Measurements from ENCODE around the gene CD69. TPM values are rescaled to one million over a fixed set of nuclear protein-coding genes. Genes with fewer than 3 reads are reported as not detected.

Gene CD69
- total and polyA plus RNA-seq, 2 donors: 90.9 to 222 TPM

- DNase-seq (ENCODE audit: low read depth in 6 of 9, low spot score in 9 of 9): peak in 2 of 9 donors; percentile 57 to 83
- peaks cover 6 to 31% of the 10 kb centered on the region in 2 donors for H3K4me1 ChIP-seq (ENCODE audit: control insufficient read depth in 2 of 2, insufficient read depth in 2 of 2, low read length in 2 of 2)
- H3K27ac ChIP-seq (ENCODE audit: low read depth in 1 of 2, low read length in 1 of 2): peak overlapping the region; percentile 84 to 94
Observed at GRCh38 chr12:9761419-9761781, 699 bp upstream of the CD69 start.

GRCh38 chr12:9760120-9760519 lies 581 bp downstream of the CD69 start:
- H3K9me3 ChIP-seq (ENCODE audit: control insufficient read depth in 2 of 2, insufficient read depth in 1 of 2, low read length in 1 of 2): no peaks in the 10 kb centered on the region
- peak overlapping the region; percentile 48 to 60 for H3K4me3 ChIP-seq (ENCODE audit: low read length in 2 of 2)
- peak overlapping the region; percentile 90 to 94 for H3K27ac ChIP-seq (ENCODE audit: low read depth in 1 of 2, low read length in 1 of 2)
- no peaks in the 10 kb centered on the region for H3K27me3 ChIP-seq (ENCODE audit: control insufficient read depth in 2 of 2, insufficient read depth in 1 of 2, low read length in 1 of 2)
- H3K4me1 ChIP-seq (ENCODE audit: control insufficient read depth in 2 of 2, insufficient read depth in 2 of 2, low read length in 2 of 2): peaks cover 3 to 25% of the 10 kb centered on the region in 2 donors
- peaks cover 3 to 11% of the 10 kb centered on the region in 2 donors for H3K36me3 ChIP-seq (ENCODE audit: control insufficient read depth in 2 of 2, insufficient read depth in 2 of 2, low read length in 1 of 2)
- 18% methylated on average over 1 of the region's 1 CpG for WGBS
- peak in 2 of 9 donors; percentile 35 to 69 for DNase-seq (ENCODE audit: low read depth in 6 of 9, low spot score in 9 of 9)

More at GRCh38 chr12:9761419-9761781, 699 bp upstream of the CD69 start:
- 14% methylated on average over 4 of the region's 4 CpGs for WGBS
- H3K4me3 ChIP-seq (ENCODE audit: low read length in 2 of 2): peak overlapping the region; percentile 48 to 60
- H3K36me3 ChIP-seq (ENCODE audit: control insufficient read depth in 2 of 2, insufficient read depth in 2 of 2, low read length in 1 of 2): no peaks in the 10 kb centered on the region
- H3K27me3 ChIP-seq (ENCODE audit: control insufficient read depth in 2 of 2, insufficient read depth in 1 of 2, low read length in 1 of 2): no peaks in the 10 kb centered on the region
- H3K9me3 ChIP-seq (ENCODE audit: control insufficient read depth in 2 of 2, insufficient read depth in 1 of 2, low read length in 1 of 2): no peaks in the 10 kb centered on the region

GRCh38 chr12:9759694-9760093 lies 1.0 kb downstream of the CD69 start:
- Histone ChIP-seq H3K27me3 (ENCODE audit: control insufficient read depth in 2 of 2, insufficient read depth in 1 of 2, low read length in 1 of 2) (no peaks in the 10 kb centered on the region), H3K36me3 (ENCODE audit: control insufficient read depth in 2 of 2, insufficient read depth in 2 of 2, low read length in 1 of 2) (peaks cover 6 to 15% of the 10 kb centered on the region in 2 donors), H3K4me3 (ENCODE audit: low read length in 2 of 2) (peak overlapping the region; percentile 48 to 60), H3K4me1 (ENCODE audit: control insufficient read depth in 2 of 2, insufficient read depth in 2 of 2, low read length in 2 of 2) (peaks cover 3 to 25% of the 10 kb centered on the region in 2 donors), H3K27ac (ENCODE audit: low read depth in 1 of 2, low read length in 1 of 2) (peak overlapping the region; percentile 19 to 94), H3K9me3 (ENCODE audit: control insufficient read depth in 2 of 2, insufficient read depth in 1 of 2, low read length in 1 of 2) (no peaks in the 10 kb centered on the region)
- WGBS: 10% methylated on average over 1 of the region's 1 CpG
- DNase-seq (ENCODE audit: low read depth in 6 of 9, low spot score in 9 of 9): peak in 1 of 9 donors; percentile 47

GRCh38 chr12:9758119-9758518 lies 2.6 kb downstream of the CD69 start:
- Histone ChIP-seq H3K9me3 (ENCODE audit: control insufficient read depth in 2 of 2, insufficient read depth in 1 of 2, low read length in 1 of 2) (no peaks in the 10 kb centered on the region), H3K4me1 (ENCODE audit: control insufficient read depth in 2 of 2, insufficient read depth in 2 of 2, low read length in 2 of 2) (peaks cover 0 to 15% of the 10 kb centered on the region in 2 donors), H3K27ac (ENCODE audit: low read depth in 1 of 2, low read length in 1 of 2) (peak overlapping the region; percentile 46 to 89), H3K36me3 (ENCODE audit: control insufficient read depth in 2 of 2, insufficient read depth in 2 of 2, low read length in 1 of 2) (peaks cover 9 to 27% of the 10 kb centered on the region in 2 donors), H3K4me3 (ENCODE audit: low read length in 2 of 2) (peak overlapping the region; percentile 48 to 60), H3K27me3 (ENCODE audit: control insufficient read depth in 2 of 2, insufficient read depth in 1 of 2, low read length in 1 of 2) (no peaks in the 10 kb centered on the region)
- 15% methylated on average over 3 of the region's 3 CpGs for WGBS
- DNase-seq (ENCODE audit: low read depth in 6 of 9, low spot score in 9 of 9): peak in 2 of 9 donors; percentile 24 to 70

GRCh38 chr12:9757433-9758025 lies 3.2 kb downstream of the CD69 start:
- peak in 2 of 9 donors; percentile 28 to 68 for DNase-seq (ENCODE audit: low read depth in 6 of 9, low spot score in 9 of 9)
- Histone ChIP-seq H3K27me3 (ENCODE audit: control insufficient read depth in 2 of 2, insufficient read depth in 1 of 2, low read length in 1 of 2) (no peaks in the 10 kb centered on the region), H3K4me3 (ENCODE audit: low read length in 2 of 2) (peak overlapping the region; percentile 48 to 60), H3K9me3 (ENCODE audit: control insufficient read depth in 2 of 2, insufficient read depth in 1 of 2, low read length in 1 of 2) (no peaks in the 10 kb centered on the region), H3K36me3 (ENCODE audit: control insufficient read depth in 2 of 2, insufficient read depth in 2 of 2, low read length in 1 of 2) (peaks cover 9 to 33% of the 10 kb centered on the region in 2 donors), H3K4me1 (ENCODE audit: control insufficient read depth in 2 of 2, insufficient read depth in 2 of 2, low read length in 2 of 2) (peaks cover 0 to 15% of the 10 kb centered on the region in 2 donors), H3K27ac (ENCODE audit: low read depth in 1 of 2, low read length in 1 of 2) (peak overlapping the region; percentile 78 to 89)
- WGBS: 16% methylated on average over 5 of the region's 5 CpGs

GRCh38 chr12:9756706-9757105 lies 4.0 kb downstream of the CD69 start:
- Histone ChIP-seq H3K36me3 (ENCODE audit: control insufficient read depth in 2 of 2, insufficient read depth in 2 of 2, low read length in 1 of 2) (peaks cover 9 to 34% of the 10 kb centered on the region in 2 donors), H3K9me3 (ENCODE audit: control insufficient read depth in 2 of 2, insufficient read depth in 1 of 2, low read length in 1 of 2) (no peaks in the 10 kb centered on the region), H3K27me3 (ENCODE audit: control insufficient read depth in 2 of 2, insufficient read depth in 1 of 2, low read length in 1 of 2) (no peaks in the 10 kb centered on the region), H3K4me3 (ENCODE audit: low read length in 2 of 2) (peak overlapping the region in 1 of 2 donors; percentile 60), H3K4me1 (ENCODE audit: control insufficient read depth in 2 of 2, insufficient read depth in 2 of 2, low read length in 2 of 2) (peaks cover 2 to 8% of the 10 kb centered on the region in 2 donors), H3K27ac (ENCODE audit: low read depth in 1 of 2, low read length in 1 of 2) (peak overlapping the region in 1 of 2 donors; percentile 59)
- no peak for DNase-seq (ENCODE audit: low read depth in 6 of 9, low spot score in 9 of 9)
- 83% methylated on average over 5 of the region's 5 CpGs for WGBS

- H3K27ac ChIP-seq (ENCODE audit: low read depth in 1 of 2, low read length in 1 of 2): peak overlapping the region in 1 of 2 donors; percentile 70
- peak overlapping the region; percentile 5 to 42 for H3K4me3 ChIP-seq (ENCODE audit: low read length in 2 of 2)
- no peaks in the 10 kb centered on the region for H3K9me3 ChIP-seq (ENCODE audit: control insufficient read depth in 2 of 2, insufficient read depth in 1 of 2, low read length in 1 of 2)
- no peaks in the 10 kb centered on the region for H3K27me3 ChIP-seq (ENCODE audit: control insufficient read depth in 2 of 2, insufficient read depth in 1 of 2, low read length in 1 of 2)
- no peak for DNase-seq (ENCODE audit: low read depth in 6 of 9, low spot score in 9 of 9)
- peaks cover 3 to 6% of the 10 kb centered on the region in 2 donors for H3K4me1 ChIP-seq (ENCODE audit: control insufficient read depth in 2 of 2, insufficient read depth in 2 of 2, low read length in 2 of 2)
- WGBS: 88% methylated on average over 2 of the region's 2 CpGs
- peaks cover 9 to 34% of the 10 kb centered on the region in 2 donors for H3K36me3 ChIP-seq (ENCODE audit: control insufficient read depth in 2 of 2, insufficient read depth in 2 of 2, low read length in 1 of 2)
Observed at GRCh38 chr12:9756170-9756569, 4.5 kb downstream of the CD69 start.

GRCh38 chr12:9755567-9755966 lies 5.1 kb downstream of the CD69 start:
- Histone ChIP-seq H3K9me3 (ENCODE audit: control insufficient read depth in 2 of 2, insufficient read depth in 1 of 2, low read length in 1 of 2) (no peaks in the 10 kb centered on the region), H3K27me3 (ENCODE audit: control insufficient read depth in 2 of 2, insufficient read depth in 1 of 2, low read length in 1 of 2) (no peaks in the 10 kb centered on the region), H3K27ac (ENCODE audit: low read depth in 1 of 2, low read length in 1 of 2) (no peak overlapping the region), H3K4me1 (ENCODE audit: control insufficient read depth in 2 of 2, insufficient read depth in 2 of 2, low read length in 2 of 2) (peaks cover 4% of the 10 kb centered on the region in 2 donors), H3K4me3 (ENCODE audit: low read length in 2 of 2) (peak overlapping the region in 1 of 2 donors; percentile 5), H3K36me3 (ENCODE audit: control insufficient read depth in 2 of 2, insufficient read depth in 2 of 2, low read length in 1 of 2) (peaks cover 9 to 34% of the 10 kb centered on the region in 2 donors)
- no peak for DNase-seq (ENCODE audit: low read depth in 6 of 9, low spot score in 9 of 9)
- WGBS: 78% methylated on average over 2 of the region's 2 CpGs

GRCh38 chr12:9755035-9755434 lies 5.7 kb downstream of the CD69 start:
- Histone ChIP-seq H3K4me3 (ENCODE audit: low read length in 2 of 2) (peak overlapping the region in 1 of 2 donors; percentile 5), H3K36me3 (ENCODE audit: control insufficient read depth in 2 of 2, insufficient read depth in 2 of 2, low read length in 1 of 2) (peaks cover 9 to 34% of the 10 kb centered on the region in 2 donors), H3K27ac (ENCODE audit: low read depth in 1 of 2, low read length in 1 of 2) (no peak overlapping the region), H3K4me1 (ENCODE audit: control insufficient read depth in 2 of 2, insufficient read depth in 2 of 2, low read length in 2 of 2) (peaks cover 5% of the 10 kb centered on the region in 2 donors), H3K9me3 (ENCODE audit: control insufficient read depth in 2 of 2, insufficient read depth in 1 of 2, low read length in 1 of 2) (no peaks in the 10 kb centered on the region), H3K27me3 (ENCODE audit: control insufficient read depth in 2 of 2, insufficient read depth in 1 of 2, low read length in 1 of 2) (no peaks in the 10 kb centered on the region)
- no peak for DNase-seq (ENCODE audit: low read depth in 6 of 9, low spot score in 9 of 9)
